Measurements from ENCODE around the gene ATP6V0A1.
"Not testable (repeated sequence)": the region's sequence is repeated elsewhere in the genome, so short reads cannot be mapped to it uniquely, and the experiment has no call there.

ATP6V0A1 gene

GRCh38 chr17:42527932-42528331 lies 69.3 kb downstream of the ATP6V0A1 start:
- TF ChIP-seq GATA1 (IDR thresholded peaks at IDR 0.05; ENCODE audit: low read depth, low read length): no peak
- no peak for TF ChIP-seq POLR2A (IDR thresholded peaks at IDR 0.05; ENCODE audit: low read length)
- peak; percentile 37 to 64 for DNase-seq

- DNase-seq: peak in 1 of 2 experiments; percentile 21
- TF ChIP-seq GATA1 (IDR thresholded peaks at IDR 0.05; ENCODE audit: low read depth, low read length) (no peak), POLR2A (IDR thresholded peaks at IDR 0.05; ENCODE audit: low read length) (no peak)
These were observed 70.4 kb downstream of the ATP6V0A1 start for GRCh38 chr17:42529061-42529460.

GRCh38 chr17:42530952-42531454 lies 72.3 kb downstream of the ATP6V0A1 start:
- no peak for TF ChIP-seq GATA1 (IDR thresholded peaks at IDR 0.05; ENCODE audit: low read depth, low read length)
- no peak for TF ChIP-seq POLR2A (IDR thresholded peaks at IDR 0.05; ENCODE audit: low read length)
- no peak for DNase-seq

GRCh38 chr17:42531455-42532354 lies 73.0 kb downstream of the ATP6V0A1 start:
- peak; percentile 80 to 82 for DNase-seq
- TF ChIP-seq GATA1 (IDR thresholded peaks at IDR 0.05; ENCODE audit: low read depth, low read length) (no peak), POLR2A (IDR thresholded peaks at IDR 0.05; ENCODE audit: low read length) (no peak)

GRCh38 chr17:42535155-42536047 lies 76.7 kb downstream of the ATP6V0A1 start:
- peak in 1 of 2 experiments; percentile 46 for DNase-seq

GRCh38 chr17:42536048-42536371 lies 77.3 kb downstream of the ATP6V0A1 start, which contains the start of gene NAGLU:
NAGLU (plus strand) TSS chr17:42536241; CDS start chr17:42536273, 32 bp downstream.
- TF ChIP-seq POLR2A (IDR thresholded peaks at IDR 0.05; ENCODE audit: low read length): peak; percentile 77
- TF ChIP-seq GATA1 (IDR thresholded peaks at IDR 0.05; ENCODE audit: low read depth, low read length): no peak
- DNase-seq: peak; percentile 92 to 94

More at GRCh38 chr17:42535155-42536047, 76.7 kb downstream of the ATP6V0A1 start:
- TF ChIP-seq POLR2A (IDR thresholded peaks at IDR 0.05; ENCODE audit: low read length): no peak
- no peak for TF ChIP-seq GATA1 (IDR thresholded peaks at IDR 0.05; ENCODE audit: low read depth, low read length)

GRCh38 chr17:42536372-42537155 lies 77.9 kb downstream of the ATP6V0A1 start:
- peak; percentile 82 to 85 for DNase-seq
- TF ChIP-seq POLR2A (IDR thresholded peaks at IDR 0.05; ENCODE audit: low read length): no peak
- TF ChIP-seq GATA1 (IDR thresholded peaks at IDR 0.05; ENCODE audit: low read depth, low read length): no peak

- TF ChIP-seq POLR2A (IDR thresholded peaks at IDR 0.05; ENCODE audit: low read length) (no peak), GATA1 (IDR thresholded peaks at IDR 0.05; ENCODE audit: low read depth, low read length) (no peak)
- DNase-seq: no peak
These were observed 78.6 kb downstream of the ATP6V0A1 start for GRCh38 chr17:42537156-42537805.

GRCh38 chr17:42537826-42538451 lies 79.3 kb downstream of the ATP6V0A1 start:
- no peak for TF ChIP-seq GATA1 (IDR thresholded peaks at IDR 0.05; ENCODE audit: low read depth, low read length)
- TF ChIP-seq POLR2A (IDR thresholded peaks at IDR 0.05; ENCODE audit: low read length): no peak
- no peak for DNase-seq

GRCh38 chr17:42538482-42538881 lies 79.8 kb downstream of the ATP6V0A1 start:
- TF ChIP-seq GATA1 (IDR thresholded peaks at IDR 0.05; ENCODE audit: low read depth, low read length) (no peak), POLR2A (IDR thresholded peaks at IDR 0.05; ENCODE audit: low read length) (no peak)
- no peak for DNase-seq

GRCh38 chr17:42540558-42540957 lies 81.9 kb downstream of the ATP6V0A1 start:
- not testable (repeated sequence) for DNase-seq

GRCh38 chr17:42541041-42541833 lies 82.6 kb downstream of the ATP6V0A1 start:
- TF ChIP-seq POLR2A (IDR thresholded peaks at IDR 0.05; ENCODE audit: low read length): peak; percentile 13
- TF ChIP-seq GATA1 (IDR thresholded peaks at IDR 0.05; ENCODE audit: low read depth, low read length): no peak
- no peak for DNase-seq

Measured in erythroblast (primary cell).